ENCODE data around the gene GDPD1.

DNA sequence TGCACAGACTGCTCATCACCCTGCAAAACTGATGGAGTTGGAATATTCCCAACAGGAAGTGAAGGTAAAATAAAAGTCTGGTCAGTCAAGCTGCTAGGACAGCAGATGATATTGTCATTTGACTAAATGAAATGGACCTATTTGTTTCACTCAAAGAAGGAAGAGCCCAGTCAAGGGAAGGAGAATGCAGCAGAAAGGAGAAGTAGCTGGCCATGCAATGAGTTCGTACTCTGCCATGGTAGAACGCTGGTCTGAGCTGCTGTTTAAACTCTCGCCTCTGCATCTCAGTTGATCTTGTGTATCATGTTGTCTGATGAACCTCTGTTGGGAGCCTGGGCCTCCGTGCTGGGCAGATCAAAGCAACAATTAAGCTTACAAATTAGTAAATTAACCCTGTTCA, 95.6 kb downstream of the GDPD1 start:
- TF ChIP-seq EZH2 (IDR thresholded peaks at IDR 0.05; ENCODE audit: insufficient read depth, poor library complexity, severe bottlenecking), result no peak
- TF ChIP-seq EZH2phosphoT487 (IDR thresholded peaks at IDR 0.05; ENCODE audit: insufficient read depth, low read depth), result no peak
